Sigmoid colon (tissue), 4 donors: ENCODE data around the gene NTN5.
"Not testable (repeated sequence)": the region's sequence is repeated elsewhere in the genome, so short reads cannot be mapped to it uniquely, and the experiment has no call there.

Experiments used
- CTCF ChIP-seq, 4 experiments: fragments of 450-650 bp in 3 of 4; fragments of 200-600 bp in 1 of 4; IDR thresholded peaks; one replicate each; pipeline ENCODE4 v1.5.1; 2016 to 2019; ENCODE audit warnings: antibody characterized with exemption in 4 of 4, mild to moderate bottlenecking in 3 of 4, moderate library complexity in 2 of 4
- EP300 ChIP-seq, 4 donors: sonication (generic); formaldehyde crosslinking; IDR thresholded peaks; one replicate each; pipeline ENCODE4 v1.6.1; 2017; ENCODE audit warnings: antibody characterized with exemption in 4 of 4
- POLR2A ChIP-seq, 2 donors: fragments of 450-650 bp; IDR thresholded peaks; one replicate each; pipeline ENCODE4 v1.6.1; 2016; ENCODE audit warnings: antibody characterized with exemption in 2 of 2, mild to moderate bottlenecking in 2 of 2, moderate library complexity in 2 of 2
- POLR2AphosphoS5 ChIP-seq, 4 donors: sonication (generic); formaldehyde crosslinking; IDR thresholded peaks; one replicate each; pipeline ENCODE4 v1.6.1; 2017; ENCODE audit warnings: antibody characterized with exemption in 4 of 4

GRCh38 chr19:48632286-48632685, 40.5 kb downstream of the NTN5 start:
- not testable (repeated sequence) for TF ChIP-seq CTCF, POLR2AphosphoS5, EP300, POLR2A (IDR thresholded peaks at IDR 0.05)
